OCI-LY1 (cell line): Measurements from ENCODE around the gene RBMS3.

ENCODE experiments used
- CTCF ChIP-seq: fragments of 200-600 bp; sonication (generic), shearing (Covaris generic); IDR thresholded peaks from 2 replicates; pipeline ENCODE4 v1.5.1; 2017; ENCODE audit warnings: mild to moderate bottlenecking, antibody characterized with exemption, low read length, moderate library complexity, mixed read lengths
- EZH2 ChIP-seq: fragments of 200-600 bp; sonication (generic), shearing (Covaris generic); IDR thresholded peaks from 2 replicates; pipeline ENCODE4 v1.8.0; 2017; ENCODE audit warnings: borderline replicate concordance, mixed run types, mild to moderate bottlenecking, antibody characterized with exemption, low read length, moderate library complexity, mixed read lengths

- TF ChIP-seq CTCF (no peak), EZH2 (no peak)
Observed at GRCh38 chr3:29297998-29298397, 17.1 kb downstream of the RBMS3 start.
